Activated T-cell treated with anti-CD3 and anti-CD28 coated beads, Interleukin-2, amount 50 U/mL, for 72 hours (primary cell): Measurements from ENCODE around the gene HNRNPUL1. TPM values are rescaled to one million over a fixed set of nuclear protein-coding genes. Genes with fewer than 3 reads are reported as not detected.
A peak's percentile ranks its signal among the peaks of the same experiment; 100 is the strongest.

Experiments used
- ATAC-seq, 2 donors: fragments of 150-1000 bp; cut with Tn5 transposase; replicated peaks in 1 of 2; 2 replicates each; pipeline ENCODE4 v1.10.0; 2021; ENCODE audit warnings: moderate library complexity in 2 of 2, mild to moderate bottlenecking in 1 of 2
- DNase-seq, 2 donors: peaks; one replicate each; pipeline ENCODE4 v3.0.0; 2021 to 2022; ENCODE audit warnings: mixed read lengths in 1 of 2
- H3K27ac Mint-ChIP-seq: one replicate; pipeline ENCODE4 v1.8.0; 2022; ENCODE audit warnings: mild to moderate bottlenecking, moderate library complexity, mixed read lengths
- H3K27me3 Mint-ChIP-seq: one replicate; pipeline ENCODE4 v1.8.0; 2022; ENCODE audit warnings: low read depth, mixed read lengths
- H3K36me3 Mint-ChIP-seq, 2 donors: one replicate each; pipeline ENCODE4 v1.8.0; 2022; ENCODE audit warnings: mixed read lengths in 2 of 2, mild to moderate bottlenecking in 1 of 2; ENCODE audit not compliant: insufficient read depth in 2 of 2
- H3K4me1 Mint-ChIP-seq: one replicate; pipeline ENCODE4 v1.8.0; 2022; ENCODE audit warnings: low read depth, mixed read lengths
- H3K4me3 Mint-ChIP-seq, 2 donors: one replicate each; pipeline ENCODE4 v1.8.0; 2022; ENCODE audit warnings: mild to moderate bottlenecking in 2 of 2, mixed read lengths in 2 of 2, moderate library complexity in 2 of 2
- H3K9me3 Mint-ChIP-seq, 2 donors: one replicate each; pipeline ENCODE4 v1.8.0; 2022; ENCODE audit warnings: mixed read lengths in 2 of 2
- total RNA-seq, 2 donors: library from RNA; stranded (reverse); gene quantifications; one replicate each; pipeline ENCODE4 v1.2.3, GENCODE V29; 2022

Gene HNRNPUL1
- total RNA-seq, 2 donors from 2014 or later: 276 to 351 TPM

GRCh38 chr19:41352609-41353465 is 88.7 kb downstream of the HNRNPUL1 start:
- Mint-ChIP-seq H3K36me3 (peaks cover 15 to 25% of the 10 kb centered on the region in 2 donors), H3K4me1 (peaks cover 78% of the 10 kb centered on the region), H3K9me3 (peaks cover 0 to 2% of the 10 kb centered on the region in 2 donors), H3K27ac (peak overlapping the region; percentile 96), H3K27me3 (no peaks in the 10 kb centered on the region), H3K4me3 (peak overlapping the region; percentile 86 to 97)
- ATAC-seq: peak; percentile 32 to 37
- peak; percentile 87 to 89 for DNase-seq

DNA sequence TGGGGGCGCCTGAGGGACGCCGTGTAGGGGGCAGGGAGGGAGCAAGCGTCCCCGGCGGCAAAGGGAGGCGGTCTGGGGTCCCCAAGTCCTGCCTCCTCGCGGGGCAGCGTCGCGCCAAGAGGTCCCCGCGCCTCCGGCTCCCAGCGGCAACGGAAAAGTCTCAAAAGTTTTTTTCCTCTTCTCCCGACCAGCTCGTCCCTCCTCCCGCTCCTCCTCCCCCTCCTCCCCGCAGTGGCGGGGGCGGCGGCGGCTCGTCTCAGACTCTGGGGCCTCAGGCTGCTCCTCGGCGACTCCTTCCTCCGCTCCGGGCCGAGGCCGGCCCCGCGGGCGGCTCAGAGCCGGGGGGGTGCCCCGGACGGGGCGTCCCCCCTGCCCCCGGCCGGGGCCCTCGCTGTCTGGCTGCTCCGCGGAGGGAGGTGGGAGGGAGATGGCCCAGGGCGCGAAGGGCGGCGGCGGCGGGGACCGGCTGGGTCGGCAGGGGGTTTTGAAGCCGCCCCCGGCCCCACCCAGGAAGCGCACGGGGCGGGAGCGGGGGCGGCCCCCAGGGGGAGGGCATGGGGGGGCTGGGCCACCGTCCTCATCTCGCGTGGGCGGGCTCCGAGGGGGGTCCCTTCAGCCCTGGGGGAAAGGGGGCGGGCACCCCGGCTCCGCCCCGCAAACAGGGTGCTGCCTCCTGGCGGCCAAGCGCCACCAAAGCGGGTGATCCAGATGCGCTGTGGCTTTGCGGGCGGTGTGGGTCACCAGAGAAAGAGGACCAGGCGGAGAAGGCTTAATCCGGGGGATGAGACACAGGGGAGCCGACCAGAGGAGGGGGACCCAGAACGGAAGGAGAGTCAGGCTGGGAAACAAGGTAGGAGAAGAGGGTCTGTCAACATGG is 89.5 kb downstream of the HNRNPUL1 start, which contains the start of gene TGFB1:
TSS of gene TGFB1 (minus strand) at position 457 of the 877 bp plus-strand sequence. CDS start 878 bp downstream, outside the sequence.
- peak; percentile 92 to 94 for DNase-seq
- Mint-ChIP-seq H3K9me3 (peaks cover 0 to 2% of the 10 kb centered on the region in 2 donors), H3K36me3 (peaks cover 12 to 19% of the 10 kb centered on the region in 2 donors), H3K4me1 (peaks cover 79% of the 10 kb centered on the region), H3K4me3 (peak within 1 kb of the TSS; percentile 88 to 97), H3K27me3 (no peaks in the 10 kb centered on the region), H3K27ac (peak within 1 kb of the TSS; percentile 85)
- ATAC-seq: peak; percentile 58 to 68

DNA sequence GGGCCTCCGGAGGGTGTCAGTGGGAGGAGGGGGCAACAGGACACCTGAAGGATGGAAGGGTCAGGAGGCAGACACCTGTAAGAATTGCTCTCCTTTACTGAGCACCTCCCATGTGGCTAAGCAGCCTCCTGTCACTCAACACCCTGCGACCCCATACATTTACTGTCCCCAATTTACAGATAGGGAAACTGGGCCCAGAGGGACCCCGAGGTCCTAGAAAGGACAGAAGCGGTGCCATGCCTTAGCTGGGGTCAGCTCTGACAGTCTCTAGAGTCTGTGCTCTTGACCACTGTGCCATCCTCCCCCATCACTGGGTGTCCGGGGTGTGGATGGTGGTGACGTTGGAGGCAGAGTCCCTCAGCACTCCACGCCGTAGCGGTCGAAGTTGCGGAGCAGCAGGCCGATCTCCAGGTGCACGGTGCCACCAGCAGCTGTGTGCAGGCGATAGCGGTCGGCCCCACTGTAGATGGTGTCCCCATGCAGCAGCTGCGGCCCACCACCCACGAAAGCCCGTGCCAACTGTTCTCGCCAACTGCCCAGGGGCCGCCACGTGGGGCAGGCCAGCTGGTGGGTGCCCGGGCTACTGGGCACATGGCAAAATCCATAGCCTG is 90.3 kb downstream of the HNRNPUL1 start:
- Mint-ChIP-seq H3K27ac (peak overlapping the region; percentile 85), H3K9me3 (no peaks in the 10 kb centered on the region), H3K36me3 (peaks cover 7 to 14% of the 10 kb centered on the region in 2 donors), H3K27me3 (no peaks in the 10 kb centered on the region), H3K4me3 (peak overlapping the region; percentile 80 to 88), H3K4me1 (peaks cover 76% of the 10 kb centered on the region)
- DNase-seq (peak in 1 of 2 donors; percentile 12), ATAC-seq (no peak)

DNA sequence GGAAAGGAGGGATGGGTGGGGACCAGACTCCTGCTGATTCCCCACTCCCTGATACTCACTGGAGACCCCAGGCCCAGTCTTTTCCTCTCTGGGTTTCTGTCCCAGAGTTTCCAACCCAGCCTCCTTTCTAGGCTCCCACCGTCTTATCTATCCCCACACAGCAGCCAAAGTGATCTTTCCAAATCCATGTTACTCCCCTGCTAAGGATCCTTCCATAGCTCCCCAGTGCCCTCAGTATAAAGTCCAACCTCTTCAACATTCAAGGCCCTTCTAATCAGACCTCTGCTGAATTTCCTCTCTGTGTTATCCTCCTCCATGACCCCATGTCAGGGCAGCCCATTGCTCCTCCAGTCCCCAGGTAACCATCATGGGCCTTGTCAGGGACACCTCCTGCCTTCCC is 90.9 kb downstream of the HNRNPUL1 start:
- Mint-ChIP-seq H3K27ac (peak overlapping the region; percentile 59), H3K4me1 (peaks cover 75% of the 10 kb centered on the region), H3K9me3 (no peaks in the 10 kb centered on the region), H3K36me3 (peaks cover 7 to 10% of the 10 kb centered on the region in 2 donors), H3K27me3 (no peaks in the 10 kb centered on the region), H3K4me3 (peak overlapping the region; percentile 9 to 46)
- no peak for DNase-seq
- ATAC-seq: no peak

- peak overlapping the region; percentile 59 for H3K27ac Mint-ChIP-seq
- peak overlapping the region; percentile 46 to 74 for H3K4me3 Mint-ChIP-seq
- no peak for ATAC-seq
- peaks cover 7 to 11% of the 10 kb centered on the region in 2 donors for H3K36me3 Mint-ChIP-seq
- peaks cover 68% of the 10 kb centered on the region for H3K4me1 Mint-ChIP-seq
- no peaks in the 10 kb centered on the region for H3K27me3 Mint-ChIP-seq
- no peaks in the 10 kb centered on the region for H3K9me3 Mint-ChIP-seq
- DNase-seq: no peak
These were observed 91.6 kb downstream of the HNRNPUL1 start for GRCh38 chr19:41355802-41356201.

DNA sequence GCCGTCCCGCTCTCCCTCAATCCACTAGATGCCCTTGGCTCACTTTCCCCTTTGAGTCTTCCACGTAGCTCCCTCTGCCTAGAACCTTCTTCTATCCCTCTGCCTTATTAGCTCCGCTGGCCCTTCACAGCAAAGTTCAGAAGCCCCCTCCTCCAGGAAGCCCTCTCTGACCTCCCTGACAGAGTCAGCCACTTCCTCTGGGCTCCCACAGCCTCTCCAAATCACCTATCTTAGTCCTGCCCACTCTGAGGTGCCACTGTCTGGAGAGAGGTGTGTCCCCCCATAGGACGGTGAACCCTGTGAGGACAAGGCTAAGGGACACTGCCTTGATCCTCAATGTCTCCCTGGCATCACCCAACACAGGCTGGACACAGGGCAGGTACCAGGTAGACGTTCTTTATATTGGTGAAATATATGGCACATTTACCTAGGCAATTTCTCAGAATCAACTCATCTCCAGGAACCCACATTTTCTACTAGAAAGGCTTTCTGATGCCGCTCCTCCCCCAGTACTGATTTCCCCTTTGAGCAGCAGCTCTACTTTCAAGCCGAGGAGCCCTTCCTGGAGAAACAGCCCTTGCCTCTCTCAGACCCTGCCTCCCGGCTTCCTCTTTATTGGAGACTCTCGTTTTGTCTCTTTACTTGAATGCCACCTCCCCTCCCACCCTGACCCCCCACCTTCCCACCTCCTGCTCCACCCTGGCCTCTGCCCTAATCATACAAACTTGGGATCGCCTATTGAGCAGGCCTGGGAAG is 93.0 kb downstream of the HNRNPUL1 start:
- Mint-ChIP-seq H3K9me3 (no peaks in the 10 kb centered on the region), H3K27me3 (no peaks in the 10 kb centered on the region), H3K4me1 (peaks cover 58% of the 10 kb centered on the region), H3K4me3 (peak overlapping the region; percentile 74 to 79), H3K36me3 (peaks cover 3 to 6% of the 10 kb centered on the region in 2 donors), H3K27ac (peak overlapping the region; percentile 97)
- peak; percentile 46 to 48 for DNase-seq
- peak in 1 of 2 donors; percentile 5 for ATAC-seq

Other genes with a start within 250 kb of the HNRNPUL1 start
- gene CYP2A13, start 175.9 kb upstream of the HNRNPUL1 start, total RNA-seq: not detected
- gene CYP2F1, start 149.9 kb upstream of the HNRNPUL1 start, total RNA-seq: not detected
- gene CYP2S1, start 71.2 kb upstream of the HNRNPUL1 start, total RNA-seq: 1 to 10 TPM in 1 of 2 donors, under 1 TPM in 1; 0.35 to 1.2 TPM
- under 1 TPM; 0.17 to 0.44 TPM for gene AXL, start 45.1 kb upstream of the HNRNPUL1 start, total RNA-seq
- gene CCDC97, start 45.8 kb downstream of the HNRNPUL1 start, total RNA-seq: 10 to 100 TPM; 28.8 to 33.4 TPM
- gene TGFB1, start 89.5 kb downstream of the HNRNPUL1 start, total RNA-seq: 10 to 100 TPM; 93.5 to 94.2 TPM
- gene B9D2, start 99.8 kb downstream of the HNRNPUL1 start, total RNA-seq: 1 to 10 TPM; 6.4 to 7.7 TPM
- gene TMEM91, start 112.2 kb downstream of the HNRNPUL1 start, total RNA-seq: 10 to 100 TPM; 12.3 to 12.8 TPM
- 10 to 100 TPM; 30.3 to 30.7 TPM for gene EXOSC5, start 133.0 kb downstream of the HNRNPUL1 start, total RNA-seq
- 10 to 100 TPM; 18.4 to 21.6 TPM for gene BCKDHA, start 133.4 kb downstream of the HNRNPUL1 start, total RNA-seq
- 1 to 10 TPM in 1 of 2 donors, not detected in 1; 1.1 TPM for gene B3GNT8, start 163.0 kb downstream of the HNRNPUL1 start, total RNA-seq
- gene DMAC2, start 175.5 kb downstream of the HNRNPUL1 start, total RNA-seq: 10 to 100 TPM; 59.9 to 66.6 TPM
- gene ERICH4, start 178.8 kb downstream of the HNRNPUL1 start, total RNA-seq: not detected